Suppressor macrophage treated with lipopolysaccharide for 1 hour (primary cell): ENCODE data around the gene METAP1D.
A peak's percentile ranks its signal among the peaks of the same experiment; 100 is the strongest.
"Not testable (repeated sequence)": the region's sequence is repeated elsewhere in the genome, so short reads cannot be mapped to it uniquely, and the experiment has no call there.

Experiments used
- DNase-seq, 3 donors: peaks; one replicate each; pipeline ENCODE4 v3.0.0-alpha.2; 2020 to 2022

METAP1D gene

DNA sequence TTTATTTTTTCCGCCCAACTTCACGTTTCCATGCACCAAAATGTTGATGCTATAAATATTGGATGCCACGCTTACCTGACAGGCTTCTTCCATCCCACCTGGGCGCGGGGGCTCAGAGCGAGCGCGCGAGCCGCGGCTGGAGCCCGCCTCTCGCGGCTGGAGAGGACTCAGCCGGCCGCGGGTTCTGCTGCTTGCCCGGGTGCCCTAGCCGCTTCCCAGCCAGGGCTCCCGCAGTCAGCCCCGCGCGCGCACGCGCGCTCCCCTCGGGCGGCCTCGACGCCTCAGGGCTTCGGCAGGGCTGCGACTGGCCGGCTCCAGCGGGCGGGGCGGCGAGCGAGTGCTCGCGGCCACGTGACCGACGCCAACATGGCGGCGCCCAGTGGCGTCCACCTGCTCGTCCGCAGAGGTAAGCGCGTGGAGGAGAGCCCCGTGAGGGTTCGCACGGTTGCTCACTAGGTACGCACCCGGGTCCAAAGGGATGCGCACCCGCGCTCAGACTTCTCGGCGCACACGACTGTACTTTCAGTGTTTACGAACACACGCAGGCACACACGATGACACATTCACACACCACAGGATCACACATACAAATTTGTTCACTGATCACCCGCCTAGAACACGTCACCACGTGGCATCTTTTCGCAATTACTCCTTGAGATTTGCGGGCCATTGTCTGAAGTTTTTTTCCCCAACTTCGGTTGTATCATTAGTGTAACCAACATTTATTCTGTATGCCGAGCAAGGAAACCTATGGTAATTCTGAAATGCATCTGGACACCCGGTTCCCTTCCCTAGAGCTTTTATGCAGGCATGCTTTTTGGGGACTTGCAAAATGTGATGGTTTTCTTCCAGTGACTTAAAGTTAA is at the start of gene METAP1D:
Gene METAP1D, plus strand, starts transcription at position 350 of the 866 bp plus-strand sequence. Its CDS starts 17 bp downstream, at position 367.
- peak; percentile 91 to 97 (median 96) for DNase-seq

DNA sequence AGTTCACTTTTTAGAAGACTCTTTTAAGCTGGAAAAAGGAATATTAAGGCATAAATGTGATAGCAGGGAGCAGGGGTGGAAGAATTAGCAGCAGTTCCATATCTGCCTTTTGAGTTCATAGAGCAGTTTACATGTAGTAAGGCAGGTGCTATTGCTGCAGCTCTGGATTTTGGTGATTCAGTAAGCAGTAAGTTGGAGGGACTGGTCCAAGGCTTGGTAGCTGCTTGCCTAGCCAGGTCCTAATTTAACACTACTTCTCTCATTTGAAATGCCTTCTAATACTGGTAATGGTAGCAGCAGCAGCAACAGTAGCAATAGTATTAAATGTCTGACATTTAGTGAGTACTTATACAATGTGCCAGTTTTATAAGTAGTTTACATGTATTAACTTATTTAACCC is 47.5 kb upstream of the METAP1D start:
- DNase-seq: no peak

DNA sequence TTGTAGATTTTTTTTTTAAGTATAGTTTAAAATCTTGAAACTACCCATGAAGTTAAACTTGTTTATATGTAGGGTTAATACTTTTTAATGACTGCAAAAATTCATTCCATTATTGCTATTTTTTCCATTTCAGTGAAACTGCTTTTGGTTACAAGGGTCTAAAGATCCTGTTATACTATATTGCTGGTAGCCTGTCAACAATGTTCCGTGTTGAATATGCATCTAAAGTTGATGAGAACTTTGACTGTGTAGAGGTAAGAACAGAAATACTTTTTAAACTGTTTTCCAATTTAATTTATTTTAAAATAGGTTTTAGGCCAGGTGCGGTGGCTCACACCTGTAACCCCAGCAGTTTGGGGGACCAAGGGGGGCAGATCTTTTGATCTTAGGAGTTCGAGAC is 47.0 kb upstream of the METAP1D start:
- DNase-seq: no peak

DNA sequence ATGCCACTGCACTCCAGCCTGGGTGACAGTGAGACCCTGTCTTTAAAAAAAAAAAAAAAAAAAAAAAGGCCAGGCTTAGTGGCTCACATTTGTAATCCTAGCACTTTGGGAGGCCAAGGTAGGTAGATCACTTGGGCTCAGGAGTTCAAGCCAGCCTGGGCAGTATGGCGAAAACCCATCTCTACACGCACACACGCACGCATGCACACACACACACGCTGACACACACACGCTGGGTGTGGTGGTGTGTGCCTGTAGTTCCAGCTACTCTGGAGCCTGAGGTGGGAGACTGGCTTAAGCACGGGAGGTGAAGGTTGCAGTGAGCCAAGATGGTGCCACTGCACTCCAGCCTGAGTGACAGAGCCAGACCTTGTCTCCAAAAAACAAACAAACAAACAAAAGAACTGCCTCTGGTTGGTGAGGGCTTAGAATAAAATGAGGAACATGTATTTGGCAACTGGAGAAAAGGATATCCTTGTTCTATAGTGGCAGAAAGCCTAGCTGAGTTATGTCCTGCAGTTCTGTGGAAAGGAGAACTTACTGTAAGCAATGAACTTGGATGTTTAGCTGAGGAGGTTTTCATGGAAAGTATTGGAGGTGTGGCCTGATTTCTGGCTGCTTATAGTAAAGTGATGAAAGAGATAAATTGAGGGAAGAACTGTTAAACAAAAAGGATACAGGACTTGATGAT is 43.5 kb upstream of the METAP1D start:
- peak; percentile 56 to 86 (median 77) for DNase-seq

DNA sequence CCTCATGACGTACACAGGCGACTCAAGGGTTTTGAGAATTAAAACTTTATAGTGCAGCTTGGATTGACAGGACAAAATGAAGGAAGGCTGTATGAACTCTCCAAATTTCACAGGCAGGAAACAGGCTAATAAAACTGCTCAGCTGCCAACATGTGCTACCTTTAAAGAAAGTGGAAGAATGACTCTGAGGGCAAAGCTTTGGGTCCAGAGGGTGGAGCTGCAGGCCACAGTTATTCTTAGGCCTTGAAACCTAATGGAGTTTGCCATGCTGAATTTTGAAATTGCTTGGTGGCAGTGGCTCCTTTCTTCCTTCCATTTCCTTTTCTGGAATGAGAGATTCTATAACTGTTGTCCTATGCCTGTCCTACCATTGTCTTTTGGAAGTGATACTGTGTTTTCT is 42.7 kb upstream of the METAP1D start:
- DNase-seq: peak in 2 of 3 donors; percentile 18 to 21

DNA sequence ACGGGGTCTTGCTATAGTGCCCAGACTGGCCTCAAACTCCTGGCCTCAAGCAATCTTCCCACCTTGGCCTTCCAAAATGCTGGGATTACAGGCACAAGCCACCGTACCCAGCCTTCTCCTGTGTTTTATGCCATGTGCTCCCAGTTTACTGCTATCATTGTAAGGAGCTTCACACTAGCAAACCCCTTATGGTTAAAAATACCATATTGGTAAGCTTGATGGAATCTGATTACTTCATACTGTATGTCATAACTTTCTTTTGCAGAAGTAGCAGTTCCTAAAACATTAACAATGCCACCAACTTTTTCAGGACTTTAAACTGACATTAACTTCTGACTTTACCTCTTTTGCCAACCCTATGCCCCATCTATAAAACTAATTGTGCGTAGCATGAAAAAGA is 41.3 kb upstream of the METAP1D start:
- peak; percentile 32 to 79 (median 77) for DNase-seq

DNA sequence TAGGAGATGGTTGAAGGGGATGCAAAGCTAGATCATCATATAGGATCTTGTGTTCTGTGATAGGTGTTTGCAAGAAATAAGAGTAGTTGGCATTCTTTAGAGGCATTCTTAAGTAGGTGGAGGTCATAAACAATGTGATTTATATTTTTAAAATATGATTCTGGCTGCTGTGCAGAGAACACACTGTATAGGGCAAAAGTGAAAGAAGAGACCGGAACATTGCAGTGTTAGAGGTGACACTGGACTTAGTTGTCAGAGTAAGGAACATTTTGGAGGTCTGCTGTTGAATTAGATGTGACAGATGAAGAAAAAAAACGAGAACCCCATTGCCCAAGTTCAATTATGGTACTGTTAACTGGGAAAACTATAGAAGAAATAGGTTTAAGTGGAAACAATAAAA is 39.8 kb upstream of the METAP1D start:
- DNase-seq: no peak

DNA sequence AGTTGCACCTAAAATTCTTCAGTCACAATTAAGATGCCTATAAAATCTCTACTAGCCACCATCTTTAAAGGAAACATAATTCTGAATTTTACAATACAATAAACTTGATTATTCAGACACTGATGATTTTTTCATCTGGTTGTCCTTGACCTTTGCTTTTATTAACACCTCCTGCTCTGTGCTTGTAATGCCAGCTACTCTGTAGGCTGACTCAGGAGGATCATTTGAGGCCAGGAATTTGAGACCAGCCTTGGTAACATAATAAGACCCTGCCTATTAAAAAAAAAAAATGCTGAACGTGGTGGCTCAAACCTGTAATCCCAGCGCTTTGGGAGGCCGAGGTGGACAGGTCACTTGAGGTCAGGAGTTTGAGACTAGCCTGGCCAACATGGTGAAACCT is 39.2 kb upstream of the METAP1D start:
- no peak for DNase-seq

DNA sequence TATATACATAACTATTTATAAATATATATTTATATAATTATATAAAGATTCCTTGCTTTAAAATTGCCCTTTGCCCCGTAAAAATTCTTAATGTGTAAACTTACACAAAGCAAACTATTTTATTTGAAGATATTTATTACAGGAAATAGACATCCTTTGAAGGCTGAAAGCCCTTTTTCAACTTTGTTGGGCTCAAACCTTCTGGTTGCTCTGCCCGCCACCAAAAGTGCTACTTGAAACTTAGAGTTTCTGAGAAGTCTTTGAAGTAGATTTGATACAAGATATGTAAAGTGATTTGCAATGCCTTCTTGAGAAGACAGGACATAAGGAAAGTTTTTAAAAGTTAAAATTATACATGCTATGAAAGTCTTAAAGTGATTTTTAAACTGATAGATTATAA is 36.6 kb upstream of the METAP1D start:
- DNase-seq: no peak

DNA sequence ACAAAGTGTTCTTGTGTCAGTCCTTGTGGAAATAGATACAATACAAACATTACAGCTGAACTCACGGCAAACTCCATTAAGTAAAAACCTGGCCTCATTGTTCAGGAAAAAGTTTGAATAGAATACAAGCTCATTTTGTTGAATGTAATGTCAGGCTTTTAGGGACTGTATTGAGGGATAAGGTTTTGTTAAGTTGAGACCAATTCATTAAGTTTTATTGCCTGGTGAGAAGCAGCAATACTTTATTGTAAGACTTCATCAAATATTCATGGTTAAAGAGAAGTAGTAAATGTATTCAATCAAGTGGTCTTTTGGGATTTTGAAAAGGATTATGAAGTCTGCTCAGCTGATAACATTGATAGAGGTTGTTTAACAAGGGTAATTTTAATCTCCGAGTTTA is 35.4 kb upstream of the METAP1D start:
- no peak for DNase-seq

DNA sequence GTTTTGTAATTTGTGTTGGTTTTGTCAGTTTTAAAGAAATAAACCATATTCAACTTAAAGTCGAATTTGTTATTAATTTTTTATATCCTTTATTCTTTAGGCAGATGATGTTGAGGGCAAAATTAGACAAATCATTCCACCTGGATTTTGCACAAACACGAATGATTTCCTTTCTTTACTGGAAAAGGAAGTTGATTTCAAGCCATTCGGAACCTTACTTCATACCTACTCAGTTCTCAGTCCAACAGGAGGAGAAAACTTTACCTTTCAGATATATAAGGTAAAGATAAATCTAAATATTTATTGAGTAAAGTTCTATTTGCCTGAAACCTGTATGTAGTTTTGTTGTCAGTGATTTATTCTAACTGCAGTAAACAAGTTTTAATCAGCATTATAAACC is 34.5 kb upstream of the METAP1D start:
- DNase-seq: no peak

DNA sequence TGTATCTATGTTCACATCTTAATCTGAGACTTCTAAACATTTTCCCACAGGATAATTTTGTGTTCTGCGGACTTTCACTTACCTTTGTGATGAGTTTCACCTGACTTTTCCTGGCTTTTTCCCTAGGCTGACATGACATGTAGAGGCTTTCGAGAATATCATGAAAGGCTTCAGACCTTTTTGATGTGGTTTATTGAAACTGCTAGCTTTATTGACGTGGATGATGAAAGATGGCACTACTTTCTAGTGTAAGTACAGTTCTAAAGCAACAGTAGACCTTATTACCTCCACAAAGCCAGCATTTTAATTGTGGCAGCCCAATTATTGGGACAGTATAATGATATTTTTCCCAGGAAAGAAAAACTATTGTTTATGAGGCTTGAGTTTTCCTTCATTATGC is 34.1 kb upstream of the METAP1D start:
- DNase-seq: no peak

DNA sequence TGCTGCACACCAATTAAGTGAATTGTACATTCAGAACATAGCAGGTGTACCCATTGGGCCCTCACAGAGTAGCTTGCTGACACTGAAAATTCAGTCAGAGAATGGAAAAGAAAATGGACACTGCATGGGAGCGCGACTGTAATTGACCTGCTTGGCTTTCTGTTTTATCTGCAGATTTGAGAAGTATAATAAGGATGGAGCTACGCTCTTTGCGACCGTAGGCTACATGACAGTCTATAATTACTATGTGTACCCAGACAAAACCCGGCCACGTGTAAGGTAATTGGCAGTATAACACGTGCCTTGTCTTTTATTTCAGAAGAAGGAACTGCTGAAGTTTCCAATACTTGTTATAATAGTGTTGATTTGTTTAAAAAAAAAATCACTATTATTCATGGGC is 33.5 kb upstream of the METAP1D start:
- DNase-seq: no peak

DNA sequence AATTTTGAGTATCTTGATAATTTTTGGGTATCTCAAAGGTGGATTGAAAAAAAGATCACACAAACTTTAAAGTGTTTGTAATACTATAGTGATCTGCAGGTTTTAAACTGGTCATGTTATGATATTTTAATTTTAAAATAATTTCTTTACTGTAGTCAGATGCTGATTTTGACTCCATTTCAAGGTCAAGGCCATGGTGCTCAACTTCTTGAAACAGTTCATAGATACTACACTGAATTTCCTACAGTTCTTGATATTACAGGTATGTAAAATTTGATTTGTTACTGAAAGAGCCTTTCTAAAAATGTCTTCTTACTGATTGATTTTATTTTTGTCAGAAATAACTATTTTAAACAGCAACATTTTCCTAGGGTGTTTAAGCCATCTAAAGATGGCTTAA is 33.1 kb upstream of the METAP1D start:
- DNase-seq: no peak

DNA sequence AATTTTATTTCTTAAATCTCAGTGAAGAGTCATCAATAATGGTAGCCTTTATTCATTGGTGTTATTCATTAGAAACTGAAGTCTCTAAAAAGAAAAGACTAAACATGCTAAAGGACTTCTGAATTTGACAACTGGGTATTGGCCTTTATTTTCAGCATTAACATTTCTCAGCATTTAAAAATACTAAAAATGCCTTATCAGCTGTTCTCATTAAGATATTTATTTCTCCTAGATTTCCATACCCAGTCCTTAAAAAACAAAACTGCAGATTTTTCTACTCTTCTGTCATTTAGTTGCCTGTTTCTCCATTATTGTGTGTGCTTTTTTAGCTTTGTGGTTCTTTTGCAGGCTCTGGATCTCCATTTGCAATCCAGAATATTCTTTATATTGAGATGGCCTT is 31.2 kb upstream of the METAP1D start:
- no peak for DNase-seq

DNA sequence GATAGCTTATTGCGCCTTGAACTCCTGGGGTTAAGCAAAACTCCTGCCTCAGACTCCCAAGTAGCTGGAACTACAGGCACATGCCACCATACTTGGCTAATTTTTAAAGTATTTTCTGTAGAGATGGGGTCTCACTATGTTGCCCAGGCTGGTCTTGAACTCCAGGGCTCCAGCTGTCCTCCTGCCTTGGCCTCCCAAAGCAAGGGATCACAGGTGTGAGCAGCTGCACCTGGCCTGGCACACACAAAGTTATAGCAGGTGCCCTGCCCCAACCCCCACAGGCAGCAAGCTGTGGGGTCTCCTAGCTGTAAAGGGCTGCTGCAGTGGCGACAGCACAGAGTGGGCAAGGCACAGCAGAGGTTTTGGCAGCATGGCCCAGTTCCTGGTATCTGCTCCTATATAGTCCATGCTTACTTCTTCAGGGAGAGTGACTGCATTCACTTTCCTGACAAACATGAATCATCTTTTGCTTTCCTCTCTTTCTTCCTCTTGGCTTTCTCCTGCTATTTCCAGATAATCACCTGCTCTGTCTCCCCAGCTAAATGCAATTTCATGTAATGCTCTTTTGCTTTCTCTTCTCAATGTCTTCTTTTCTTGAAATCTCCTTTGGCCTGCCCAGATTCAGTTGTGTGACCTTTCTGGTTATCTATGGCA is 27.3 kb upstream of the METAP1D start:
- DNase-seq: no peak

DNA sequence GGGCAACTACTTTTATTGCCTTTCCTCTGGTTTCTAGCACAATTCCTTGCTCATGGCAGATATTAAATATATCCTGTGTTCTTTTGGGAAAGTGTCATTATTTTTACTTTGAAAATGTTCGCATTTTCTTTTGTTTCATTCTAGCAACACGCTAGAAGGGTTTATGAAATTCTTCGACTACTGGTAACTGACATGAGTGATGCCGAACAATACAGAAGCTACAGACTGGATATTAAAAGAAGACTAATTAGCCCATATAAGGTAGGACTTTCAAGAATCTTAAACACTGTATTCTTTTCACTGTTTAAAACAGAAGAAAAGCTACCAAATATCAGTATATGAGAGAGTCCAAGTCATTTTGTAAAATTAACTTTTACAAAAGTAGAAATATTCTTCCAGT is 20.6 kb upstream of the METAP1D start:
- DNase-seq: no peak

DNA sequence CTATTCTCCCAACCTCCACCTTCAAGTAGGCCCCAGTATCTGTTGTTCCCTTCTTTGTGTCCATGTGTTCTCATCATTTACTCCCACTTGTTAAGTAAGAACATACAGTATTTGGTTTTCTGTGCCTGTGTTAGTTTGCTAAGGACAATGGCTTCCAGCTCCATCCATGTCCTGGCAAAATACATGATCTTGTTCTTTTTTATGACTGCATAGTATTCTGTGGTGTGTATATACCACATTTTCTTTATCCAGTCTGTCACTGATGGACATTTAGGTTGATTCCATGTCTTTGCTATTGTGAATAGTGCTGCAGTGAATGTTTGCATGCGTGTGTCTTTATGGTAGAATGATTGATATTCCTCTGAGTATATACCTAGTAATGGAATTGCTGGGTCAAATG is 15.8 kb upstream of the METAP1D start:
- not testable (repeated sequence) for DNase-seq

DNA sequence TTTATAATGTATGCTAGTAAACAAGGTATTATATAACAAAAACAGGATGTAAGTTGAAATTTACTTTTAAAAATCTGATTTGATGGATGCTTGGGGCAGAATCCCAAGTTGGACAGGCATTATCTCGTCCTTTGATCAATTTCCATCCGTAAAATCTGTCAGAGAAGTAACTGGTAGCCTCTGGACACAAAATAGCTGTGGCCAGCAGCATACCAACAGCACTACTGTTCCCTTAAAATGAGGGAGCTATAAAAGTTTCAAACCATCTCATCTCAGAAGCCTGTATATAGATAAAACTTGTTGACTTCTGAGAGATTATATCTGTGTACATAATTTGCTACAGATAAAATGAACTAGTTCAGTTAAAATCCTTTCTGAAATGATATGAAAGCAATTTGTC is 14.7 kb upstream of the METAP1D start:
- no peak for DNase-seq

DNA sequence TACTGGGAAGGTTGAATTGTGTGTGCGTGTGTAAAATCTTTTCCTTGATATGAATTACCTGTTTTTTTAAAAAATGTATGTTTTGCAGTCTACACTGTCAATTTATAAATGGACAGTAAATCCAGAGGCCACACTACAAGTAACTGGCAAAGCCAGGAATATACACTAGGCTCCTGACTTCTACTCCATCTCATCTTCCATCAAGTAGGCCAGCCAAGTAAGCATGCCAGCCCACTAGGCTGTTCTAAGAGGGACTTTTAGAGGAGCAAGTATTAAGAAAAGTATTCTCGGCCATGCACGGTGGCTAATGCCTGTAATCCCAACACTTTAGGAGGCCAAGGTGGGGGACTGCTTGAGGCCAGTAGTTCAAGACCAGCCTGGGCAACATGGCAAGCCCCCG is 13.0 kb upstream of the METAP1D start:
- DNase-seq: no peak

DNA sequence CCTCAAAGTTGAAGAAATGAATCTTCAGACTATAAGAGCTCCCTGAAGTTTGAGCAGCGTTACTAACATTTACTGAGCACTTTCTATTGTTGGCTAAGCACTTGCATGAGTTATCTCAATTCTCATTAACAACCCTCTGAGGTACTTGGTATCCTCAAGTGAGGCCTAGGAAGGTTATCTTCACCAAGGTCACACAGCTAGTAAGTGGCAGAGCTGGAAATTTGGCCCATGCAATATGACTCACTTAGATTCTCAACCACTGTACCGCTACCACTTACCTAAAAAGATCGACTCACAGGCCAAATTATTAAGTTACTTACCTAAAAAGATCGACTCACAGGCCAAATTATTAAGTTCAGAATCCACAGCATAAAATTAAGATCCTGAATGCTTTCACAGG is 8.7 kb upstream of the METAP1D start:
- no peak for DNase-seq

DNA sequence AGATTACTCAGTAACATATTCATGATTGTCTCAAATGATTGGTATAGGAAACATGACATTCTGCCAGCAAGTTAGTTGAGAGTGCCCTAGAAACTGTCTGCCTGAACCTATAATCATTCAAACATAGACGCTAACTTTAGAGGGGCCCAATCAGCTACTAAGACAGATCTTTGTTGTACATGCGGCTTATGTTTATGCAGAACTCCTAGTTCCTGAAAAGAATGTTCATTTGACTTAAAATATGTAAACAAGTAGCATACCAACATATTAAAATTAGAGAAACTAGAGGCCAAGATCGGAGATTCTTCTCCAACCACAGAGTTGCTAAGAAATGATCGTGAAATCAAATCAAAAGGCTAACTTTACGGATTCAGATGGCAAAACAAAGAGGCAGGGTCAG is 4.2 kb upstream of the METAP1D start:
- DNase-seq: no peak

DNA sequence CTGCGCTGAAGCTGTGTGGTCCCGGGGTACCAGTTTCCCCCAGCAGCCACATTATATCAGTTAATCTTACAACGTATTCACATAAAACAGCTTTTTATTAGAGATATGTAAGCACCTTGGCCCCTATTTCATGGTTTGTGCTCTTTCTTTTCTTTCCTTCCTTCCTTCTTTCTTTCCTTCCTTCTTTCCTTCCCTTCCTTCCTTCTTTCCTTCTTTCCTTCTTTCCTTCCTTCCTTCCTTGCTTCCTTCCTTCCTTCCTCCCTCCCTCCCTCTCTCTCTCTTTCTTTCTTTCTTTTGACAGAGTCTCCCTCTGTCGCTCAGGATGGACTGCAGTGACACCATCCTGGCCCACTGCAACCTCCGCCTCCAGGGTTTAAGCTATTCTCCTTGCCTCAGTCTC is 3.7 kb upstream of the METAP1D start:
- no peak for DNase-seq

DNA sequence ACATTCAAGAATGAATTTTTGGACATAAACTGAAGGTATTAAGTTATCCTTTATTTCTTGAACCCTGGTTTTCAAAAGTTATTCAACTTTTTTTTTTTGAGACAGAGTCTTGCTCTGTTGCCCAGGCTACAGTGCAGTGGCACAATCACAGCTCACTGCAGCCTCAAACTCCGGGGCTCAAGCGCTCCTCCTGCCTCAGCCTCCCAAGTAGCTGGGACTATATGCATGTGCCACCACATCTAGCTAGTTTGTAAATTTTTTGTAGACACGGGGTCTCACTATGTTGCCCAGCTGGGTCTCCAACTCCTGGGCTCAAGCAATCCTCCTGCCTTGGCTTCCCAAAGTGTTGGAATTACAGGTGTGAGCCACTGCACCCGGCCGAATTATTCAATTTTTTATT is 2.7 kb upstream of the METAP1D start:
- not testable (repeated sequence) for DNase-seq
